GM12873 (cell line): Measurements from ENCODE around the gene SLC7A1.
A peak's percentile ranks its signal among the peaks of the same experiment; 100 is the strongest.

Source experiments
- CTCF ChIP-seq: IDR thresholded peaks from 2 replicates; pipeline ENCODE4 v1.5.1; 2012; ENCODE audit warnings: low read depth, mild to moderate bottlenecking, moderate library complexity, low read length, control low read depth; ENCODE audit not compliant: insufficient read depth; ENCODE audit errors: missing control alignments

Gene SLC7A1

DNA sequence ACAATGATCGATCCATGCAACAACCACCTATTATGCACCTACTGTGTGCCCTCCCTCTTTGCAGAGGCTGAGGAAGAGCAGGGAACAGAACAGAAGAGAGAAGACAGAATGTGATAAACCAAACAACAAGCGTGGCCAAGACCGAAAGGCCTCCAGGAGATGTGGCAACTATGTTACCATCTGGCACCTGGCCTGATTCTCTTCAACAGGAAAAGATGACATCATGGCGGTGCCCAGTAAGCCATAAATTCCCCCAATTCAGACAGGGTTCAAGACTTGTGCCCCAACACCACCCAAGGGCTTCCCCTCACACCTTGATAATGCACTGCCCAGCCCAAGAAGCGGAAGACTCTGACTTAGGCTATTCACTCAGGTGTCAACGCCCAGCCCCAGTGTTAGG, 44.3 kb downstream of the SLC7A1 start:
- no peak for TF ChIP-seq CTCF

GRCh38 chr13:29550430-29550988, 45.0 kb downstream of the SLC7A1 start:
- TF ChIP-seq CTCF = no peak

- TF ChIP-seq CTCF = no peak
Observed at GRCh38 chr13:29548722-29549121, 46.8 kb downstream of the SLC7A1 start.

DNA sequence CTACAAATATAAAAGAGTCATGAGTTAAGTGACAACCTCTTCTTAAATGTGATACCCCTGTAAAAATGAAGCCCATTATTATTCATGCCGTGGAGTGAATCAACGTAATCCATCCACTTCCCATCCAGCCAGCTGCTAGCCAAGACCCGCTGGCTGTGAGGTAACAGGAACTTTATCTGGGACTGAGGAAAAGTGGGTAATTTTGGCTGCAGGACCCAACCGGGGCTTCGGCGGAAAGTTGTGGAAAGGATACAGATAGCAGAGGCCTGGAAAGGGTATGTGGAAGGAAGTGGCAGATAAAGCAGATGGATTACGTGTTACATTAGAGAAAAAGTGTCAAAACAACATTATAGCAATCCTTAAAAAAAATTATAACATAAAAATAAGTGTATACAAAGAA, 48.3 kb downstream of the SLC7A1 start:
- TF ChIP-seq CTCF = no peak

- no peak for TF ChIP-seq CTCF
Observed at GRCh38 chr13:29546662-29547061, 48.8 kb downstream of the SLC7A1 start.

GRCh38 chr13:29545988-29546387, 49.5 kb downstream of the SLC7A1 start:
- no peak for TF ChIP-seq CTCF

- peak; percentile 65 for TF ChIP-seq CTCF
Observed at GRCh38 chr13:29543230-29544215, 52.0 kb downstream of the SLC7A1 start.
